ENCODE results near the gene SHC2.

DNA sequence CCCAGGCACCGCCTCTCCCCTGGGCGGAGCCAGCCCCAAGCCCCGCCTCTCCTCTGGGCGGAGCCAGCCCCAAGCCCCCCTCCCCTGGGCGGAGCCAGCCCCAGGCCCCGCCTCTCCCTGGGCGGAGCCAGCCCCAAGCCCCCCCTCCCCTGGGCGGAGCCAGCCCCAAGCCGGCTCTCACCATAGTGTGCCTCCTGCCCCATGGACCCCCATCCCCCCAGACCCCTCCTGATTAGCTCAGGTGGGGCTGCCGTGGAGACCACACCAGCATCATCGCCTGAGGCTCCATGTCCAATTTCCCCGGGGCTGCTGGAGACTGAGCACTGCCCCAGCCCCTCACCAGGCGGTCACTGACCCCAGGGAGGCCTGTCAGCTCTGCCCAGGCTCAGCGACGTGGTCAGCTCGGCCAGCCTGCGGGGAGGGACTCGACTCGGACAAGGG is 31.3 kb upstream of the SHC2 start:
- TF ChIP-seq POLR2A (IDR thresholded peaks at IDR 0.05; ENCODE audit: low read depth, low read length) (no peak), POLR2AphosphoS5 (IDR thresholded peaks at IDR 0.05; ENCODE audit: low read depth, low read length) (no peak), POU2F2 (IDR thresholded peaks at IDR 0.05; ENCODE audit: low read depth, low read length) (no peak), TAF1 (IDR thresholded peaks at IDR 0.05; ENCODE audit: low read depth, low read length) (no peak), PAX5 (IDR thresholded peaks at IDR 0.05; ENCODE audit: insufficient read depth, low read length, severe bottlenecking) (no peak)

All from GM12891 (cell line).